Hair follicle dermal papilla cell (primary cell): Measurements from ENCODE around the gene OR2G2. TPM values are rescaled to one million over a fixed set of nuclear protein-coding genes. Genes with fewer than 3 reads are reported as not detected.

Experiments used
- small RNA-seq: library from RNA; depleted of rRNA; stranded (forward); fragments of <200 nt; gene quantifications from one replicate; pipeline ENCODE3, GENCODE V24; 2012
- total RNA-seq: library from RNA; depleted of rRNA; stranded (reverse); fragments of >200 nt; gene quantifications from 2 replicates; pipeline ENCODE4 v1.2.3, GENCODE V29; 2012

Gene OR2G2
- total RNA-seq = not detected in 2 replicates

GRCh38 chr1:247588060-247588459, at the start of gene OR2G2:
OR2G2 (plus strand) TSS chr1:247588360; CDS start chr1:247588360, 0 bp downstream.

DNA sequence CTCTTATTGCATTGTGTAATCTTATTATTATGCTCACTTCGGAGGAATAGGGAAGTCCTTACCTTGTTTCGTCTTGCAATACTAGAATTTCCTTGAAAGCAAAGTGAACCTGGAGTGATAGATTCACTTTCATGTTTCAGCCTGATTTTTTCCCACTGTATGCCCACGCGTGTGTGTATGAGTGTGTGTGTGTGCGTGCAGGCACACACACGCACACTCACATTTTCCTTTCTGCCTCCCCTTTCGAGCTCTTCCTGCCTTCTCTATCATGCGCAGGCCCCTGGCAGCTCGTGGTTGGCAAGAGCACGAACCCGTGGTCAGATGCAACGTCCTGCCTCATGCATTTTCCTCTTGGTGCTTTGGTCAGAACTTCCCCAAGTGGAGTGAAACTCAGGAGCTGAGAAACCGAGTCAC, 39.4 kb upstream of the OR2G2 start, which contains the start of gene GCSAML:
TSS of gene GCSAML (plus strand) at position 366 of the 414 bp plus-strand sequence. CDS start 58 bp downstream, outside the sequence.

GRCh38 chr1:247605286-247605685, 17.1 kb downstream of the OR2G2 start, which contains the start of gene OR2G3:
OR2G3 (plus strand) TSS chr1:247605586; CDS start chr1:247605586, 0 bp downstream.

Small RNA genes within 50 kb of the gene (small RNA-seq; reads per million reads assigned to genes)
- gene RF00026 = not detected

Other genes starting within 250 kb of the OR2G2 start
- 0.16 and 0.24 TPM in 2 replicates for gene NLRP3, start 172.2 kb upstream of the OR2G2 start, total RNA-seq
- gene OR2B11, start 130.3 kb upstream of the OR2G2 start, total RNA-seq = not detected in 2 replicates
- gene OR2C3, start 51.9 kb upstream of the OR2G2 start, total RNA-seq = under 0.01 TPM in 2 replicates
- gene GCSAML, start 39.2 kb upstream of the OR2G2 start, total RNA-seq = not detected in 2 replicates
- gene OR2G3, start 17.2 kb downstream of the OR2G2 start, total RNA-seq = not detected in 2 replicates
- gene OR13G1, start 91.4 kb downstream of the OR2G2 start, total RNA-seq = not detected in 2 replicates
- gene OR6F1, start 128.3 kb downstream of the OR2G2 start, total RNA-seq = not detected in 2 replicates
- gene OR14K1, start 150.3 kb downstream of the OR2G2 start, total RNA-seq = 0.49 TPM in 1 of 2 replicates, not detected in the other
- gene OR14A2, start 159.8 kb downstream of the OR2G2 start, total RNA-seq = not detected in 2 replicates
- gene OR1C1, start 172.2 kb downstream of the OR2G2 start, total RNA-seq = not detected in 2 replicates
- gene OR14A16, start 235.8 kb downstream of the OR2G2 start, total RNA-seq = not detected in 2 replicates